Measurements from ENCODE around the gene IL22RA2.

The IL22RA2 gene

GRCh38 chr6:137148306-137149034 lies 25.0 kb downstream of the IL22RA2 start:
- intact Hi-C loops (cut with DNase I) = no loop called here
- DNase-seq = no peak

GRCh38 chr6:137147195-137147594 lies 26.2 kb downstream of the IL22RA2 start:
- intact Hi-C loops (cut with DNase I) = no loop called here
- no peak for DNase-seq

- intact Hi-C loops (cut with DNase I) = no loop called here
These were observed 27.2 kb downstream of the IL22RA2 start for GRCh38 chr6:137146206-137146605.

GRCh38 chr6:137145421-137145820 lies 28.0 kb downstream of the IL22RA2 start:
- DNase-seq = no peak
- intact Hi-C loops (cut with DNase I) = no loop called here

More at GRCh38 chr6:137146206-137146605, 27.2 kb downstream of the IL22RA2 start:
- DNase-seq = no peak

- intact Hi-C loops (cut with DNase I) = no loop called here
- DNase-seq = no peak
These were observed 37.4 kb downstream of the IL22RA2 start for GRCh38 chr6:137136065-137136464.

GRCh38 chr6:137134483-137134882 lies 39.0 kb downstream of the IL22RA2 start:
- DNase-seq = no peak
- intact Hi-C loops (cut with DNase I) = no loop called here

GRCh38 chr6:137133122-137133521 lies 40.3 kb downstream of the IL22RA2 start:
- intact Hi-C loops (cut with DNase I) = no loop called here

GRCh38 chr6:137126875-137127485 lies 46.5 kb downstream of the IL22RA2 start:
- no peak for DNase-seq
- intact Hi-C loops (cut with DNase I) = no loop called here

More at GRCh38 chr6:137133122-137133521, 40.3 kb downstream of the IL22RA2 start:
- DNase-seq = no peak

GRCh38 chr6:137123078-137123477 lies 50.4 kb downstream of the IL22RA2 start:
- intact Hi-C loops (cut with DNase I) = no loop called here
- no peak for DNase-seq

GRCh38 chr6:137122612-137123011 lies 50.8 kb downstream of the IL22RA2 start:
- no peak for DNase-seq
- intact Hi-C loops (cut with DNase I) = no loop called here

GRCh38 chr6:137121401-137121997 lies 51.9 kb downstream of the IL22RA2 start:
- peak in 4 of 42 donors; percentile 5 to 21 (median 10) for DNase-seq
- intact Hi-C loops (cut with DNase I) = no loop called here

GRCh38 chr6:137120748-137121147 lies 52.7 kb downstream of the IL22RA2 start:
- no peak for DNase-seq

GRCh38 chr6:137119196-137120104 lies 54.0 kb downstream of the IL22RA2 start:
- DNase-seq = no peak
- intact Hi-C loops (cut with DNase I) = no loop called here

More at GRCh38 chr6:137120748-137121147, 52.7 kb downstream of the IL22RA2 start:
- intact Hi-C loops (cut with DNase I) = no loop called here

GRCh38 chr6:137117581-137117980 lies 55.9 kb downstream of the IL22RA2 start:
- DNase-seq = peak in 23 of 42 donors; percentile 2 to 64 (median 31)
- intact Hi-C loops (cut with DNase I) = no loop called here

GRCh38 chr6:137116807-137117206 lies 56.6 kb downstream of the IL22RA2 start:
- intact Hi-C loops (cut with DNase I) = no loop called here
- no peak for DNase-seq

GRCh38 chr6:137115658-137116057 lies 57.8 kb downstream of the IL22RA2 start:
- DNase-seq = no peak
- intact Hi-C loops (cut with DNase I) = no loop called here

- intact Hi-C loops (cut with DNase I) = no loop called here
- DNase-seq = no peak
These were observed 61.4 kb downstream of the IL22RA2 start for GRCh38 chr6:137112067-137112355.

GRCh38 chr6:137111296-137112066 lies 62.0 kb downstream of the IL22RA2 start:
- no peak for DNase-seq
- intact Hi-C loops (cut with DNase I) = no loop called here

- DNase-seq = no peak
- intact Hi-C loops (cut with DNase I) = no loop called here
These were observed 65.7 kb downstream of the IL22RA2 start for GRCh38 chr6:137107767-137108105.

Data from head of caudate nucleus (tissue), 42 donors.